IgD-negative memory B cell (primary cell): ENCODE results near the gene PEX11A. TPM values are rescaled to one million over a fixed set of nuclear protein-coding genes. Genes with fewer than 3 reads are reported as not detected.

Experiments
- H3K27ac Mint-ChIP-seq, 3 donors: one replicate each; pipeline ENCODE4 v1.8.0; 2020 to 2022; ENCODE audit warnings: mild to moderate bottlenecking in 3 of 3, mixed read lengths in 3 of 3, moderate library complexity in 1 of 3
- H3K27me3 Mint-ChIP-seq: one replicate; pipeline ENCODE4 v1.8.0; 2021; ENCODE audit warnings: mixed read lengths
- H3K36me3 Mint-ChIP-seq: one replicate; pipeline ENCODE4 v1.8.0; 2020; ENCODE audit warnings: mild to moderate bottlenecking, mixed read lengths
- H3K4me1 Mint-ChIP-seq, 3 donors: one replicate each; pipeline ENCODE4 v1.8.0; 2020 to 2022; ENCODE audit warnings: mixed read lengths in 3 of 3, mild to moderate bottlenecking in 1 of 3
- H3K4me3 Mint-ChIP-seq, 4 donors: one replicate each; pipeline ENCODE4 v1.8.0; 2020 to 2022; ENCODE audit warnings: mild to moderate bottlenecking in 4 of 4, mixed read lengths in 4 of 4, moderate library complexity in 3 of 4
- H3K9me3 Mint-ChIP-seq, 3 donors: one replicate each; pipeline ENCODE4 v1.8.0; 2020 to 2021; ENCODE audit warnings: mixed read lengths in 3 of 3, mild to moderate bottlenecking in 1 of 3
- polyA plus RNA-seq: library from polyadenylated mRNA; unstranded; fragments of 300-500 nt; fragmentation: Illumina TruSeq; gene quantifications from one replicate; pipeline ENCODE4 v1.2.3, GENCODE V29; 2021

PEX11A gene
- polyA plus RNA-seq, 1 donor from 2014 or later: 1.3 TPM

- H3K4me1 Mint-ChIP-seq: peaks cover 0 to 11% (median 5%) of the 10 kb centered on the region in 3 donors
- H3K4me3 Mint-ChIP-seq: peak overlapping the region in 3 of 4 donors; percentile 57 to 83 (median 71)
- H3K27me3 Mint-ChIP-seq: peaks cover 30% of the 10 kb centered on the region
- no peaks in the 10 kb centered on the region for H3K36me3 Mint-ChIP-seq
- H3K9me3 Mint-ChIP-seq: peaks cover 0 to 4% (median 0%) of the 10 kb centered on the region in 3 donors
- H3K27ac Mint-ChIP-seq: no peak overlapping the region
Measured at GRCh38 chr15:89654301-89654761, 36.2 kb downstream of the PEX11A start.

GRCh38 chr15:89653578-89653977 lies 37.0 kb downstream of the PEX11A start:
- Mint-ChIP-seq H3K27ac (no peak overlapping the region), H3K9me3 (peaks cover 0 to 2% (median 0%) of the 10 kb centered on the region in 3 donors), H3K36me3 (no peaks in the 10 kb centered on the region), H3K4me1 (peaks cover 0 to 11% (median 5%) of the 10 kb centered on the region in 3 donors), H3K27me3 (peaks cover 30% of the 10 kb centered on the region), H3K4me3 (no peak overlapping the region)

- no peak overlapping the region for H3K4me3 Mint-ChIP-seq
Measured at GRCh38 chr15:89652666-89653065, 37.9 kb downstream of the PEX11A start.

GRCh38 chr15:89652131-89652530 lies 38.4 kb downstream of the PEX11A start:
- Mint-ChIP-seq H3K27me3 (peaks cover 38% of the 10 kb centered on the region), H3K4me3 (no peak overlapping the region), H3K9me3 (peaks cover 0 to 2% (median 0%) of the 10 kb centered on the region in 3 donors), H3K36me3 (no peaks in the 10 kb centered on the region), H3K4me1 (peaks cover 1 to 13% (median 5%) of the 10 kb centered on the region in 3 donors), H3K27ac (no peak overlapping the region)

More at GRCh38 chr15:89652666-89653065, 37.9 kb downstream of the PEX11A start:
- Mint-ChIP-seq H3K4me1 (peaks cover 0 to 11% (median 5%) of the 10 kb centered on the region in 3 donors), H3K27me3 (peaks cover 34% of the 10 kb centered on the region), H3K36me3 (no peaks in the 10 kb centered on the region), H3K9me3 (peaks cover 0 to 2% (median 0%) of the 10 kb centered on the region in 3 donors), H3K27ac (no peak overlapping the region)

GRCh38 chr15:89649716-89650115 lies 40.8 kb downstream of the PEX11A start:
- H3K36me3 Mint-ChIP-seq: no peaks in the 10 kb centered on the region
- H3K27me3 Mint-ChIP-seq: peaks cover 32% of the 10 kb centered on the region
- H3K9me3 Mint-ChIP-seq: no peaks in the 10 kb centered on the region
- peak overlapping the region in 1 of 4 donors; percentile 1 for H3K4me3 Mint-ChIP-seq
- peaks cover 0 to 7% (median 1%) of the 10 kb centered on the region in 3 donors for H3K4me1 Mint-ChIP-seq
- H3K27ac Mint-ChIP-seq: no peak overlapping the region

GRCh38 chr15:89649013-89649625 lies 41.4 kb downstream of the PEX11A start:
- Mint-ChIP-seq H3K27me3 (peaks cover 26% of the 10 kb centered on the region), H3K4me1 (peaks cover 0 to 2% (median 1%) of the 10 kb centered on the region in 3 donors), H3K9me3 (no peaks in the 10 kb centered on the region), H3K36me3 (no peaks in the 10 kb centered on the region), H3K4me3 (no peak overlapping the region), H3K27ac (no peak overlapping the region)

- peaks cover 0 to 2% (median 1%) of the 10 kb centered on the region in 3 donors for H3K4me1 Mint-ChIP-seq
- peaks cover 22% of the 10 kb centered on the region for H3K27me3 Mint-ChIP-seq
- no peaks in the 10 kb centered on the region for H3K36me3 Mint-ChIP-seq
Measured at GRCh38 chr15:89648106-89649012, 42.2 kb downstream of the PEX11A start.

GRCh38 chr15:89647191-89647851 lies 43.2 kb downstream of the PEX11A start:
- H3K9me3 Mint-ChIP-seq: no peaks in the 10 kb centered on the region
- H3K27ac Mint-ChIP-seq: no peak overlapping the region
- no peak overlapping the region for H3K4me3 Mint-ChIP-seq
- H3K27me3 Mint-ChIP-seq: peaks cover 14% of the 10 kb centered on the region
- H3K36me3 Mint-ChIP-seq: no peaks in the 10 kb centered on the region
- peaks cover 0 to 2% (median 1%) of the 10 kb centered on the region in 3 donors for H3K4me1 Mint-ChIP-seq

More at GRCh38 chr15:89648106-89649012, 42.2 kb downstream of the PEX11A start:
- no peak overlapping the region for H3K4me3 Mint-ChIP-seq
- no peaks in the 10 kb centered on the region for H3K9me3 Mint-ChIP-seq
- H3K27ac Mint-ChIP-seq: no peak overlapping the region

- Mint-ChIP-seq H3K4me1 (peaks cover 0 to 2% (median 1%) of the 10 kb centered on the region in 3 donors), H3K36me3 (no peaks in the 10 kb centered on the region), H3K27me3 (peaks cover 12% of the 10 kb centered on the region), H3K9me3 (no peaks in the 10 kb centered on the region), H3K27ac (no peak overlapping the region), H3K4me3 (no peak overlapping the region)
Measured at GRCh38 chr15:89646416-89647141, 44.0 kb downstream of the PEX11A start.

GRCh38 chr15:89645680-89646079 lies 44.9 kb downstream of the PEX11A start:
- Mint-ChIP-seq H3K4me3 (no peak overlapping the region), H3K27me3 (peaks cover 12% of the 10 kb centered on the region), H3K27ac (no peak overlapping the region), H3K36me3 (no peaks in the 10 kb centered on the region), H3K4me1 (peaks cover 0 to 4% (median 2%) of the 10 kb centered on the region in 3 donors), H3K9me3 (no peaks in the 10 kb centered on the region)

GRCh38 chr15:89642106-89642505 lies 48.4 kb downstream of the PEX11A start:
- H3K9me3 Mint-ChIP-seq: no peaks in the 10 kb centered on the region
- H3K4me3 Mint-ChIP-seq: no peak overlapping the region
- H3K36me3 Mint-ChIP-seq: no peaks in the 10 kb centered on the region
- peaks cover 4% of the 10 kb centered on the region for H3K27me3 Mint-ChIP-seq
- peaks cover 0 to 3% (median 0%) of the 10 kb centered on the region in 3 donors for H3K4me1 Mint-ChIP-seq
- no peak overlapping the region for H3K27ac Mint-ChIP-seq

- no peaks in the 10 kb centered on the region for H3K27me3 Mint-ChIP-seq
- H3K27ac Mint-ChIP-seq: peak overlapping the region in 1 of 3 donors; percentile 59
- H3K36me3 Mint-ChIP-seq: no peaks in the 10 kb centered on the region
- no peaks in the 10 kb centered on the region for H3K9me3 Mint-ChIP-seq
- no peak overlapping the region for H3K4me3 Mint-ChIP-seq
- H3K4me1 Mint-ChIP-seq: peaks cover 0 to 3% (median 0%) of the 10 kb centered on the region in 3 donors
Measured at GRCh38 chr15:89641053-89641452, 49.5 kb downstream of the PEX11A start.

GRCh38 chr15:89640245-89640644 lies 50.3 kb downstream of the PEX11A start:
- Mint-ChIP-seq H3K4me1 (peaks cover 0 to 3% (median 0%) of the 10 kb centered on the region in 3 donors), H3K9me3 (peaks cover 0 to 2% (median 0%) of the 10 kb centered on the region in 3 donors), H3K27ac (no peak overlapping the region), H3K36me3 (no peaks in the 10 kb centered on the region), H3K4me3 (no peak overlapping the region), H3K27me3 (no peaks in the 10 kb centered on the region)

GRCh38 chr15:89633585-89633984 lies 57.0 kb downstream of the PEX11A start:
- no peak overlapping the region for H3K4me3 Mint-ChIP-seq
- peaks cover 5% of the 10 kb centered on the region for H3K36me3 Mint-ChIP-seq
- no peaks in the 10 kb centered on the region for H3K27me3 Mint-ChIP-seq
- H3K27ac Mint-ChIP-seq: no peak overlapping the region
- H3K9me3 Mint-ChIP-seq: peaks cover 0 to 2% (median 0%) of the 10 kb centered on the region in 3 donors
- H3K4me1 Mint-ChIP-seq: no peaks in the 10 kb centered on the region
